Measurements from ENCODE around the gene MCF2L.

DNA sequence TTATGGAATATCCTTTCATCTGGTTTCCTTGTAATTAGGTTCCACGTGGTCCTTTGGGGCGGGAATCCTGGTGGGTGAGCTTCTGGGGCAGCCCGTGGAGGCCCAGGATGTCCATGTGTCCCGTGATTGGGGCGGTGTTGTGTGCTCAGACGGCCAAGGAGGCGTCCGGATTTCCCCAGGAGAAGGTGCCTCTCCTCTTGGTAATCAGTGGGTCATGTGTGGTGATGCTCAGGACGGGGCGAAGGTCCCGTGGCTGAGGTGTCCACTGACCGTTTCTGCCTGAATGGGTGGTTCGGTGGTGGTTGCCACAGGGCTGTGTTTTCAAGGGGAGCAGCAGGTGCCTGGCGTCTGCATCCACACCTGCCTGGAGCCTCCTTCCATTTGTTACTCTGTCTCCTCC lies 84.4 kb downstream of the MCF2L start:
- TF ChIP-seq SIN3A (IDR thresholded peaks at IDR 0.05; ENCODE audit: borderline replicate concordance, insufficient read depth, low read length): no peak
- no peak for TF ChIP-seq POLR2AphosphoS5 (IDR thresholded peaks at IDR 0.05; ENCODE audit: low read depth, low read length)
- TF ChIP-seq REST (IDR thresholded peaks at IDR 0.05; ENCODE audit: insufficient read depth in 1 of 2, low read depth in 2 of 2, low read length in 2 of 2): no peak
